ENCODE results near the gene SEPHS2. TPM values are rescaled to one million over a fixed set of nuclear protein-coding genes. Genes with fewer than 3 reads are reported as not detected.

Gene SEPHS2
- total RNA-seq, 1 donor from 2014 or later: 37.0 TPM

GRCh38 chr16:30414159-30414558, 31.5 kb downstream of the SEPHS2 start:
- no peak for TF ChIP-seq EZH2 (IDR thresholded peaks at IDR 0.05; ENCODE audit: insufficient read depth, low read length)
- TF ChIP-seq CTCF (IDR thresholded peaks at IDR 0.05; ENCODE audit: insufficient read depth, low read depth, low read length): no peak
- Mint-ChIP-seq H3K27ac (ENCODE audit: unreplicated experiment) (no peak overlapping the region), H3K4me3 (ENCODE audit: unreplicated experiment) (no peak overlapping the region), H3K27me3 (ENCODE audit: low read depth, unreplicated experiment) (no peaks in the 10 kb centered on the region), H3K4me1 (ENCODE audit: low read depth, unreplicated experiment) (peaks cover 10% of the 10 kb centered on the region), H3K9me3 (ENCODE audit: unreplicated experiment) (no peaks in the 10 kb centered on the region), H3K36me3 (ENCODE audit: low read depth, unreplicated experiment) (peaks cover 14% of the 10 kb centered on the region)
- Histone ChIP-seq H2AFZ (ENCODE audit: low read depth, low read length) (no peak overlapping the region), H3K79me2 (ENCODE audit: insufficient read depth, low read length) (peaks cover 33% of the 10 kb centered on the region), H3K4me3 (ENCODE audit: insufficient read depth, low read depth, low read length) (no peak overlapping the region), H3K27ac (ENCODE audit: low read depth, low read length) (no peak overlapping the region), H3K4me2 (ENCODE audit: low read length) (no peak overlapping the region), H3K9me3 (ENCODE audit: insufficient read depth, low read depth, low read length) (no peaks in the 10 kb centered on the region), H3K4me1 (ENCODE audit: insufficient read depth, low read length) (peaks cover 5% of the 10 kb centered on the region), H3K9ac (ENCODE audit: low read length) (no peak overlapping the region), H4K20me1 (ENCODE audit: insufficient read depth, low read length) (peaks cover 56% of the 10 kb centered on the region), H3K27me3 (ENCODE audit: insufficient read depth, low read length) (no peaks in the 10 kb centered on the region), H3K36me3 (ENCODE audit: insufficient read depth, low read length) (peaks cover 14% of the 10 kb centered on the region)
- FAIRE-seq (no peak), DNase-seq (ENCODE audit: low read depth) (no peak)

DNA sequence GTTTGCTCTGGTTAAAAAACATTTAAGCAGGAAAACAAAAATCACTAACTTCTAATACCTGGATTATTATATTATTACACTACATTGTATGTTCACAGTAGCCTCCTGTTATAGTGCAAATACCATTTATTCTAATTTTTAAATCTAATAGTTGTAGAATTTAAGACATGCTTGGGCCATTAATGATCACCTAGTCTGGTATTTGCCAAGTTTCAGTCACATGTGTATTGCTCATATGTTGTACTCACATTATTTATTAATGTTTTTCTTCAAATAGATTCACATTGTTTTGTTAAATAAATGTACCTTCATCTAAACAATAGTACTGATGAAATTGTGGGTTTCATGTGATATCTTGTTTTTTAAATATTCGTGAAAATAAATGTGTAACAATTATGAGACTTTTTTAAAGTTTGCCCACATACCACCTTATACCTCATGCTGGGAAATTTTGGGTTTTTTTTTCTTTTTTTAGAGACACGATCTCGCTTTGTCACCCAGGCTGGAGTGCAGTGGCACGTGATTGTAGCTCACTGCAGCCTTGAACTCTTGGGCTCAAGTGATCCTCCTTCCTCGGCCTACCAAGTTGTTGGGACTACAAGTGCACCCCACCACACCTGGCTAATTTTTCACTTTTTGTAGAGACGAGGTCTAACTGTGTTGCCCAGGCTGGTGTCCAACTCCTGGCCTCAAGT, 32.4 kb downstream of the SEPHS2 start:
- TF ChIP-seq EZH2 (IDR thresholded peaks at IDR 0.05; ENCODE audit: insufficient read depth, low read length) (no peak), CTCF (IDR thresholded peaks at IDR 0.05; ENCODE audit: insufficient read depth, low read depth, low read length) (no peak)
- Histone ChIP-seq H3K9me3 (ENCODE audit: insufficient read depth, low read depth, low read length) (no peaks in the 10 kb centered on the region), H3K4me2 (ENCODE audit: low read length) (no peak overlapping the region), H4K20me1 (ENCODE audit: insufficient read depth, low read length) (peaks cover 64% of the 10 kb centered on the region), H3K27me3 (ENCODE audit: insufficient read depth, low read length) (no peaks in the 10 kb centered on the region), H3K79me2 (ENCODE audit: insufficient read depth, low read length) (peaks cover 39% of the 10 kb centered on the region), H3K27ac (ENCODE audit: low read depth, low read length) (no peak overlapping the region), H2AFZ (ENCODE audit: low read depth, low read length) (no peak overlapping the region), H3K36me3 (ENCODE audit: insufficient read depth, low read length) (peaks cover 14% of the 10 kb centered on the region), H3K4me1 (ENCODE audit: insufficient read depth, low read length) (peaks cover 13% of the 10 kb centered on the region), H3K9ac (ENCODE audit: low read length) (no peak overlapping the region), H3K4me3 (ENCODE audit: insufficient read depth, low read depth, low read length) (no peak overlapping the region)
- Mint-ChIP-seq H3K4me1 (ENCODE audit: low read depth, unreplicated experiment) (peaks cover 14% of the 10 kb centered on the region), H3K27ac (ENCODE audit: unreplicated experiment) (peak overlapping the region; percentile 9), H3K9me3 (ENCODE audit: unreplicated experiment) (no peaks in the 10 kb centered on the region), H3K27me3 (ENCODE audit: low read depth, unreplicated experiment) (no peaks in the 10 kb centered on the region), H3K4me3 (ENCODE audit: unreplicated experiment) (no peak overlapping the region), H3K36me3 (ENCODE audit: low read depth, unreplicated experiment) (peaks cover 9% of the 10 kb centered on the region)
- DNase-seq (ENCODE audit: low read depth) (no peak), FAIRE-seq (no peak)

Measured in astrocyte (in vitro differentiated cells and primary cell).